ENCODE measurements around the gene RORB. TPM values are rescaled to one million over a fixed set of nuclear protein-coding genes. Genes with fewer than 3 reads are reported as not detected.
"Not testable (repeated sequence)": the region's sequence is repeated elsewhere in the genome, so short reads cannot be mapped to it uniquely, and the experiment has no call there.

Gene RORB
- polyA plus RNA-seq, 4 donors = 0.11 to 0.18 (median 0.16) TPM

- DNase-seq (ENCODE audit: low read depth in 4 of 4, low spot score in 3 of 4) = no peak
These were observed 15.3 kb downstream of the RORB start for GRCh38 chr9:74512416-74512815.

GRCh38 chr9:74513221-74513620 lies 16.1 kb downstream of the RORB start:
- no peak for DNase-seq (ENCODE audit: low read depth in 4 of 4, low spot score in 3 of 4)

GRCh38 chr9:74517188-74517587 lies 20.1 kb downstream of the RORB start:
- DNase-seq (ENCODE audit: low read depth in 4 of 4, low spot score in 3 of 4) = no peak

GRCh38 chr9:74519419-74519818 lies 22.3 kb downstream of the RORB start:
- DNase-seq (ENCODE audit: low read depth in 4 of 4, low spot score in 3 of 4) = no peak

GRCh38 chr9:74521009-74521408 lies 23.9 kb downstream of the RORB start:
- no peak for DNase-seq (ENCODE audit: low read depth in 4 of 4, low spot score in 3 of 4)

- no peak for DNase-seq (ENCODE audit: low read depth in 4 of 4, low spot score in 3 of 4)
These were observed 27.2 kb downstream of the RORB start for GRCh38 chr9:74524289-74524688.

GRCh38 chr9:74526215-74526614 lies 29.1 kb downstream of the RORB start:
- no peak for DNase-seq (ENCODE audit: low read depth in 4 of 4, low spot score in 3 of 4)

GRCh38 chr9:74527718-74528117 lies 30.6 kb downstream of the RORB start:
- DNase-seq (ENCODE audit: low read depth in 4 of 4, low spot score in 3 of 4) = no peak

GRCh38 chr9:74528207-74528606 lies 31.1 kb downstream of the RORB start:
- no peak for DNase-seq (ENCODE audit: low read depth in 4 of 4, low spot score in 3 of 4)

GRCh38 chr9:74530458-74530857 lies 33.3 kb downstream of the RORB start:
- not testable (repeated sequence) for DNase-seq (ENCODE audit: low read depth in 4 of 4, low spot score in 3 of 4)

GRCh38 chr9:74533253-74533652 lies 36.1 kb downstream of the RORB start:
- DNase-seq (ENCODE audit: low read depth in 4 of 4, low spot score in 3 of 4) = no peak

GRCh38 chr9:74534841-74535240 lies 37.7 kb downstream of the RORB start:
- no peak for DNase-seq (ENCODE audit: low read depth in 4 of 4, low spot score in 3 of 4)

- no peak for DNase-seq (ENCODE audit: low read depth in 4 of 4, low spot score in 3 of 4)
These were observed 46.0 kb downstream of the RORB start for GRCh38 chr9:74543145-74543544.

GRCh38 chr9:74551266-74551665 lies 54.1 kb downstream of the RORB start:
- DNase-seq (ENCODE audit: low read depth in 4 of 4, low spot score in 3 of 4) = no peak

GRCh38 chr9:74554751-74555419 lies 57.8 kb downstream of the RORB start:
- DNase-seq (ENCODE audit: low read depth in 4 of 4, low spot score in 3 of 4) = peak in 3 of 4 donors; percentile 14 to 47 (median 40)

- DNase-seq (ENCODE audit: low read depth in 4 of 4, low spot score in 3 of 4) = no peak
These were observed 58.4 kb downstream of the RORB start for GRCh38 chr9:74555565-74555964.

- no peak for DNase-seq (ENCODE audit: low read depth in 4 of 4, low spot score in 3 of 4)
These were observed 59.5 kb downstream of the RORB start for GRCh38 chr9:74556685-74557084.

- no peak for DNase-seq (ENCODE audit: low read depth in 4 of 4, low spot score in 3 of 4)
These were observed 60.4 kb downstream of the RORB start for GRCh38 chr9:74557571-74557970.

- no peak for DNase-seq (ENCODE audit: low read depth in 4 of 4, low spot score in 3 of 4)
These were observed 65.5 kb downstream of the RORB start for GRCh38 chr9:74562611-74563010.

- DNase-seq (ENCODE audit: low read depth in 4 of 4, low spot score in 3 of 4) = peak in 2 of 4 donors; percentile 9 to 17
These were observed 73.9 kb downstream of the RORB start for GRCh38 chr9:74570879-74571512.

GRCh38 chr9:74573640-74574191 lies 76.6 kb downstream of the RORB start:
- peak in 3 of 4 donors; percentile 9 to 12 (median 10) for DNase-seq (ENCODE audit: low read depth in 4 of 4, low spot score in 3 of 4)

GRCh38 chr9:74576176-74576575 lies 79.0 kb downstream of the RORB start:
- no peak for DNase-seq (ENCODE audit: low read depth in 4 of 4, low spot score in 3 of 4)
